ENCODE data around the gene NR2F2. TPM values are rescaled to one million over a fixed set of nuclear protein-coding genes. Genes with fewer than 3 reads are reported as not detected.

The NR2F2 gene
- total and polyA plus RNA-seq, 2 of the 13 experiments (the other 11 are each of a cell fraction or from before 2014, with no cell fraction given): 3.5 to 4.7 TPM

MicroRNAs encoded within 50 kb of the gene (microRNA counts, 767-probe panel; counts per million panel counts)
- not detected for microRNA hsa-miR-1469
